ENCODE results near the gene PELI2. TPM values are rescaled to one million over a fixed set of nuclear protein-coding genes. Genes with fewer than 3 reads are reported as not detected.

PELI2 gene
- total RNA-seq, 1 donor from 2014 or later = 8.7 TPM

DNA sequence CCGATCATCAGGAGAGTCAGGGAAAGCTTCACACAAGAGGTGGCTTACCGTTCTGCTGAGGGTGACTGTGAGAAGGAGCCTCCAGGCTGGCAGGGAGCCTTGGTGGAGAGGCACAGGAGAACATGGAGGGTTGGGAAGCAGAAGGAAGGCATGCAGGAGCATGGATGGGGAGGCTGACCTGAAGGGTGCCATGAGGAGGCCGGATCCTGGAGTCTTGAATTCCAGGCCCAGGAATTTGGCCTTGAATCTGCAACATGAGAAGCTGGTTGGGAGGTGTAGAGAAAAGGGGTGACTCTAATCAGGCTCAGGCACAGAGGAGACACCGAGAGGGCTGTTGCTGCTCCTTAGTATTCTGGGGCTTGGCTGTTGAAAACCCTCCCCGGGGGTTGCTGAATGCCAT is 130.2 kb downstream of the PELI2 start:
- H3K27ac Mint-ChIP-seq (ENCODE audit: unreplicated experiment) = no peak overlapping the region
- H3K4me3 Mint-ChIP-seq (ENCODE audit: unreplicated experiment) = no peak overlapping the region
- H3K36me3 Mint-ChIP-seq (ENCODE audit: low read depth) = peaks cover 3% of the 10 kb centered on the region
- TF ChIP-seq CTCF (IDR thresholded peaks at IDR 0.05) = no peak
- no peaks in the 10 kb centered on the region for H3K9me3 Mint-ChIP-seq (ENCODE audit: low read depth)
- no peak for DNase-seq (ENCODE audit: low spot score)
- peaks cover 18% of the 10 kb centered on the region for H3K4me1 Mint-ChIP-seq (ENCODE audit: low read depth)
- no peaks in the 10 kb centered on the region for H3K27me3 Mint-ChIP-seq (ENCODE audit: low read depth)

DNA sequence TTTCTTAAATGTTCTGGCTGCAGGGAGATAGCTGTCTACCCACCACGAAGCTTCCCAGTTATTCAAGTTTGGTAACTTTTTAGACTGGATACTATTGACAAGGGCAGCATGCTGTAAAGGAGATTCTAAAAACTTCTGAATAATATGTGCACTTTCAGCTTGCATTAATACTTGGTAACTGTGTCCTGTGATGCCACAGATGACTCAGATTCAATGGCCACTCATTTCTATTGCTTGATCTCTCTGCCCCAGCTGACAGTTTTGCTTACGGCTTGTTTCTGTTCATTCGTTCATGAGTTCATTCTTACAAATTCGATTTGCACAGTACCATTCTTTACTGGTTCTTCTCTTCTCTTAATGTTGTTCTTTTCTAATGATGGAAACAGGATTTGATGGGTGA is 142.8 kb downstream of the PELI2 start:
- Mint-ChIP-seq H3K4me1 (ENCODE audit: low read depth) (peaks cover 4% of the 10 kb centered on the region), H3K4me3 (ENCODE audit: unreplicated experiment) (no peak overlapping the region)

DNA sequence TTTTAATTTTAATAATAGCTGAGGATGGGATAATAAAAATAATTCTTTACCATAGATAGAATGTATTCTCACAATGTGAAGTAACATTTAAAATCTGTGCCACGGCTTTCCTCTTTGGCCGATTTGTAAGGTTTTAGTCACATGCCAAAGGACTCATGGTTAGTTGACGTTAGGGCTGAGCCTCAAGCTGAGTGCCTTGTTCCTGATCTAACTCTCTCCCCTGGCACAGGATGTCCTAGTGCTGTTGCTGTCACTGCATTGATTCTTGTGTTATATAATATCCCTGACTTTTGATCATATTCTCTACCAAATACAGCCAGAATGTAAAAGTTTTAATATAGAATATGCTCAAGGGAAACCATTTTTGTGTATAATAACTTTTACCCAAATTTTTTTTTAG is 144.3 kb downstream of the PELI2 start:
- Mint-ChIP-seq H3K27me3 (ENCODE audit: low read depth) (no peaks in the 10 kb centered on the region), H3K4me1 (ENCODE audit: low read depth) (peaks cover 4% of the 10 kb centered on the region), H3K27ac (ENCODE audit: unreplicated experiment) (no peak overlapping the region), H3K36me3 (ENCODE audit: low read depth) (peaks cover 8% of the 10 kb centered on the region), H3K9me3 (ENCODE audit: low read depth) (peaks cover 16% of the 10 kb centered on the region), H3K4me3 (ENCODE audit: unreplicated experiment) (no peak overlapping the region)
- no peak for TF ChIP-seq CTCF (IDR thresholded peaks at IDR 0.05)
- no peak for DNase-seq (ENCODE audit: low spot score)

More for the DNA sequence above, 142.8 kb downstream of the PELI2 start:
- no peak for TF ChIP-seq CTCF (IDR thresholded peaks at IDR 0.05)
- peaks cover 16% of the 10 kb centered on the region for H3K9me3 Mint-ChIP-seq (ENCODE audit: low read depth)
- no peak for DNase-seq (ENCODE audit: low spot score)
- H3K36me3 Mint-ChIP-seq (ENCODE audit: low read depth) = peaks cover 9% of the 10 kb centered on the region
- H3K27me3 Mint-ChIP-seq (ENCODE audit: low read depth) = no peaks in the 10 kb centered on the region
- no peak overlapping the region for H3K27ac Mint-ChIP-seq (ENCODE audit: unreplicated experiment)

GRCh38 chr14:56268039-56268438 is 149.8 kb downstream of the PELI2 start:
- H3K9me3 Mint-ChIP-seq (ENCODE audit: low read depth) = no peaks in the 10 kb centered on the region
- no peak for TF ChIP-seq CTCF (IDR thresholded peaks at IDR 0.05)
- H3K4me1 Mint-ChIP-seq (ENCODE audit: low read depth) = peaks cover 28% of the 10 kb centered on the region
- no peaks in the 10 kb centered on the region for H3K36me3 Mint-ChIP-seq (ENCODE audit: low read depth)
- no peak overlapping the region for H3K4me3 Mint-ChIP-seq (ENCODE audit: unreplicated experiment)
- H3K27me3 Mint-ChIP-seq (ENCODE audit: low read depth) = no peaks in the 10 kb centered on the region
- H3K27ac Mint-ChIP-seq (ENCODE audit: unreplicated experiment) = no peak overlapping the region
- DNase-seq (ENCODE audit: low spot score) = no peak

DNA sequence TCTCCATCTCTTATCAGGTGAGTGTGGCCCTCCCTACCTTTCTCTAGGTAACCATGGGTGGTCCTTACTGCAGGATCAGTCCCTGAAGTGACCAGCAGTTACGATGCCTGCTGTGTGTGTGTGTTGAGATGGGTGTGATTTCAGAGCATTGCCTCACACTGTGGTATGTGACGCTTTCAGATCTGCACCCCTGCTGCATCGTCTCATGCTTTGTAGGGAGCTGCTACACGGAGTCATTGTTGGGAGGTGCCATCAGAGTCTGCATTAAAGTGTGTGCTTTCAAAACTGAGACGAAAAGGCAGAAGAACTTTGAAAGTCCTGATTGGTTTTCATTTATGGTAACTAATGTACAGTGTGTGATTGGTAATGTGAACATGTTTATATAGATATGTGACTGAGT is 150.5 kb downstream of the PELI2 start:
- no peak overlapping the region for H3K4me3 Mint-ChIP-seq (ENCODE audit: unreplicated experiment)
- no peaks in the 10 kb centered on the region for H3K27me3 Mint-ChIP-seq (ENCODE audit: low read depth)
- no peak for TF ChIP-seq CTCF (IDR thresholded peaks at IDR 0.05)
- H3K27ac Mint-ChIP-seq (ENCODE audit: unreplicated experiment) = peak overlapping the region; percentile 85
- peaks cover 31% of the 10 kb centered on the region for H3K4me1 Mint-ChIP-seq (ENCODE audit: low read depth)
- no peaks in the 10 kb centered on the region for H3K9me3 Mint-ChIP-seq (ENCODE audit: low read depth)
- DNase-seq (ENCODE audit: low spot score) = no peak
- H3K36me3 Mint-ChIP-seq (ENCODE audit: low read depth) = no peaks in the 10 kb centered on the region

Data from chondrocyte (in vitro differentiated cells).